ENCODE measurements around the gene RAP1GDS1. TPM values are rescaled to one million over a fixed set of nuclear protein-coding genes. Genes with fewer than 3 reads are reported as not detected.
"Not testable (repeated sequence)": the region's sequence is repeated elsewhere in the genome, so short reads cannot be mapped to it uniquely, and the experiment has no call there.

RAP1GDS1 gene
- total RNA-seq, 1 donor from 2014 or later = 66.3 TPM

GRCh38 chr4:98446499-98447375 is 185.6 kb downstream of the RAP1GDS1 start:
- Histone ChIP-seq H3K4me3 (ENCODE audit: low read depth, low read length) (no peak overlapping the region), H3K27me3 (ENCODE audit: control insufficient read depth, insufficient read depth, low read length) (no peaks in the 10 kb centered on the region), H3K36me3 (ENCODE audit: control insufficient read depth, insufficient read depth, low read length) (peaks cover 3% of the 10 kb centered on the region)
- DNase-seq (ENCODE audit: low read depth) (peak; percentile 96), FAIRE-seq (no peak)
- no peak for TF ChIP-seq CTCF (IDR thresholded peaks at IDR 0.05; ENCODE audit: insufficient read depth, low read length, severe bottlenecking)

GRCh38 chr4:98447648-98448047 is 186.5 kb downstream of the RAP1GDS1 start:
- Histone ChIP-seq H3K4me3 (ENCODE audit: low read depth, low read length) (no peak overlapping the region), H3K36me3 (ENCODE audit: control insufficient read depth, insufficient read depth, low read length) (no peaks in the 10 kb centered on the region), H3K27me3 (ENCODE audit: control insufficient read depth, insufficient read depth, low read length) (no peaks in the 10 kb centered on the region)
- FAIRE-seq (peak; percentile 43), DNase-seq (ENCODE audit: low read depth) (peak; percentile 68)
- TF ChIP-seq CTCF (IDR thresholded peaks at IDR 0.05; ENCODE audit: insufficient read depth, low read length, severe bottlenecking) = peak; percentile 35

- H3K27me3 ChIP-seq (ENCODE audit: control insufficient read depth, insufficient read depth, low read length) = no peaks in the 10 kb centered on the region
- TF ChIP-seq CTCF (IDR thresholded peaks at IDR 0.05; ENCODE audit: insufficient read depth, low read length, severe bottlenecking) = no peak
- no peaks in the 10 kb centered on the region for H3K36me3 ChIP-seq (ENCODE audit: control insufficient read depth, insufficient read depth, low read length)
- DNase-seq (ENCODE audit: low read depth) (peak; percentile 56), FAIRE-seq (no peak)
- no peak overlapping the region for H3K4me3 ChIP-seq (ENCODE audit: low read depth, low read length)
Observed at GRCh38 chr4:98448908-98449307, 187.7 kb downstream of the RAP1GDS1 start.

GRCh38 chr4:98452091-98452490 is 190.9 kb downstream of the RAP1GDS1 start:
- no peak overlapping the region for H3K4me3 ChIP-seq (ENCODE audit: low read depth, low read length)
- TF ChIP-seq CTCF (IDR thresholded peaks at IDR 0.05; ENCODE audit: insufficient read depth, low read length, severe bottlenecking) = no peak
- no peaks in the 10 kb centered on the region for H3K36me3 ChIP-seq (ENCODE audit: control insufficient read depth, insufficient read depth, low read length)
- FAIRE-seq (no peak), DNase-seq (ENCODE audit: low read depth) (peak; percentile 29)
- H3K27me3 ChIP-seq (ENCODE audit: control insufficient read depth, insufficient read depth, low read length) = no peaks in the 10 kb centered on the region

- not testable (repeated sequence) for H3K4me3 ChIP-seq (ENCODE audit: low read depth, low read length); H3K27me3 ChIP-seq (ENCODE audit: control insufficient read depth, insufficient read depth, low read length); FAIRE-seq; H3K36me3 ChIP-seq (ENCODE audit: control insufficient read depth, insufficient read depth, low read length); DNase-seq (ENCODE audit: low read depth)
Observed at GRCh38 chr4:98457422-98457821, 196.2 kb downstream of the RAP1GDS1 start.

GRCh38 chr4:98461121-98461865 is 200.1 kb downstream of the RAP1GDS1 start:
- FAIRE-seq; H3K36me3 ChIP-seq (ENCODE audit: control insufficient read depth, insufficient read depth, low read length); DNase-seq (ENCODE audit: low read depth); H3K4me3 ChIP-seq (ENCODE audit: low read depth, low read length); H3K27me3 ChIP-seq (ENCODE audit: control insufficient read depth, insufficient read depth, low read length): not testable (repeated sequence)

All from bronchial epithelial cell (primary cell).